Mesothelial cell of epicardium (in vitro differentiated cells): ENCODE measurements around the gene ILF2. TPM values are rescaled to one million over a fixed set of nuclear protein-coding genes. Genes with fewer than 3 reads are reported as not detected.

Experiments
- DNase-seq, 2 experiments: peaks; one replicate each; pipeline ENCODE4 v3.0.0; 2021; ENCODE audit warnings: low spot score in 2 of 2; ENCODE audit not compliant: unreplicated experiment in 2 of 2
- H3K27ac Mint-ChIP-seq: 2 replicates; pipeline ENCODE4 v1.8.0; 2021; ENCODE audit warnings: mixed read lengths
- H3K27me3 Mint-ChIP-seq: 2 replicates; pipeline ENCODE4 v1.8.0; 2021; ENCODE audit warnings: low read depth, mixed read lengths
- H3K36me3 Mint-ChIP-seq: 2 replicates; pipeline ENCODE4 v1.8.0; 2021; ENCODE audit warnings: mixed read lengths
- H3K4me1 Mint-ChIP-seq: 2 replicates; pipeline ENCODE4 v1.8.0; 2021; ENCODE audit warnings: mixed read lengths
- H3K4me3 Mint-ChIP-seq: 2 replicates; pipeline ENCODE4 v1.8.0; 2021; ENCODE audit warnings: mild to moderate bottlenecking, moderate library complexity, mixed read lengths
- H3K9me3 Mint-ChIP-seq: 2 replicates; pipeline ENCODE4 v1.8.0; 2021; ENCODE audit warnings: mixed read lengths
- total RNA-seq: library from RNA; stranded (reverse); gene quantifications from 3 replicates; pipeline ENCODE4 v1.2.1, GENCODE V29; 2021
- TF ChIP-seq, protein P1 (sequence below): fragments of 200-600 bp; sonication (generic); IDR thresholded peaks from one replicate; pipeline ENCODE4 v1.5.0; 2021; ENCODE audit warnings: antibody characterized with exemption; ENCODE audit not compliant: unreplicated experiment

Gene ILF2
- total RNA-seq, 1 donor from 2014 or later = 204 TPM

DNA sequence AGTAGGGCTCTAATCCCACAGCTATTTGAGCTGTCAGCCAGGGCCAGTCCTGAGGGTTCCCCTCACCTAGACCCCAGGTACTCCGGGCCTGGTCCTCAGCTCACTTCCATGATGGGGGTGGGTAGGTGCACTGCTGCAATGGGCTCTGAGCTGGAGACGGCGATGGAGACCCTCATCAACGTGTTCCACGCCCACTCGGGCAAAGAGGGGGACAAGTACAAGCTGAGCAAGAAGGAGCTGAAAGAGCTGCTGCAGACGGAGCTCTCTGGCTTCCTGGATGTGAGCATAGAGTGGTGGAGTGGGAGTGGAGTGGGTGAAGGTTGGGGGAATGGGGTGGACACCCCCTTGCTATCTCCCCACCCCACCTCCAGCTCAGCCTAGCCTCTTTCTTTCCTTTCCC is 40.4 kb downstream of the ILF2 start:
- Mint-ChIP-seq H3K4me3 (no peak overlapping the region), H3K27ac (peak overlapping the region; percentile 56)
- DNase-seq = no peak

DNA sequence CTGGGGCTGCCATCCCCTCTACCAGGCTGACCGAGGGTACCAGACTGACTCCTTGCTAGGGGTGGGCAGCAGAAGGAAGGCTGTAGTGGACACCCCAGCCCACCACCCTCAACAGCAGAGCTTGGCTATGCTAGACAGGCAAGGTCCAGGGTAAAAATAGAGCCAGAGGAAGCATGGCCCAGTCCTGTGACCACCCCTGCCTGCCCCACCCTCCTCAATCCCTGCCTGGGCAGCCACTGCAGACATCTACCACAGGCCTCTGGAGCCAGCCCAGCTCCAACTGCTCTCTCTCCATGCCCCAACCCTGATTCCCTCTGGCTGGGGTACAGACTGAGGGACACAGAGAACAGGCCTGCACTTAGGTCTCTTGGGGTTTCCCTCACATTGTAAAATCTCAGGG is 40.8 kb downstream of the ILF2 start:
- TF ChIP-seq, protein P1, sequence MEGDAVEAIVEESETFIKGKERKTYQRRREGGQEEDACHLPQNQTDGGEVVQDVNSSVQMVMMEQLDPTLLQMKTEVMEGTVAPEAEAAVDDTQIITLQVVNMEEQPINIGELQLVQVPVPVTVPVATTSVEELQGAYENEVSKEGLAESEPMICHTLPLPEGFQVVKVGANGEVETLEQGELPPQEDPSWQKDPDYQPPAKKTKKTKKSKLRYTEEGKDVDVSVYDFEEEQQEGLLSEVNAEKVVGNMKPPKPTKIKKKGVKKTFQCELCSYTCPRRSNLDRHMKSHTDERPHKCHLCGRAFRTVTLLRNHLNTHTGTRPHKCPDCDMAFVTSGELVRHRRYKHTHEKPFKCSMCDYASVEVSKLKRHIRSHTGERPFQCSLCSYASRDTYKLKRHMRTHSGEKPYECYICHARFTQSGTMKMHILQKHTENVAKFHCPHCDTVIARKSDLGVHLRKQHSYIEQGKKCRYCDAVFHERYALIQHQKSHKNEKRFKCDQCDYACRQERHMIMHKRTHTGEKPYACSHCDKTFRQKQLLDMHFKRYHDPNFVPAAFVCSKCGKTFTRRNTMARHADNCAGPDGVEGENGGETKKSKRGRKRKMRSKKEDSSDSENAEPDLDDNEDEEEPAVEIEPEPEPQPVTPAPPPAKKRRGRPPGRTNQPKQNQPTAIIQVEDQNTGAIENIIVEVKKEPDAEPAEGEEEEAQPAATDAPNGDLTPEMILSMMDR = no peak
- peak overlapping the region; percentile 56 for H3K27ac Mint-ChIP-seq
- peaks cover 35% of the 10 kb centered on the region for H3K4me1 Mint-ChIP-seq
- peaks cover 3% of the 10 kb centered on the region for H3K36me3 Mint-ChIP-seq
- H3K4me3 Mint-ChIP-seq = no peak overlapping the region
- H3K9me3 Mint-ChIP-seq = no peaks in the 10 kb centered on the region
- no peaks in the 10 kb centered on the region for H3K27me3 Mint-ChIP-seq
- no peak for DNase-seq

More for the DNA sequence above, 40.4 kb downstream of the ILF2 start:
- Mint-ChIP-seq H3K36me3 (peaks cover 3% of the 10 kb centered on the region), H3K27me3 (no peaks in the 10 kb centered on the region), H3K4me1 (peaks cover 32% of the 10 kb centered on the region), H3K9me3 (no peaks in the 10 kb centered on the region)
- TF ChIP-seq, protein P1 = no peak

DNA sequence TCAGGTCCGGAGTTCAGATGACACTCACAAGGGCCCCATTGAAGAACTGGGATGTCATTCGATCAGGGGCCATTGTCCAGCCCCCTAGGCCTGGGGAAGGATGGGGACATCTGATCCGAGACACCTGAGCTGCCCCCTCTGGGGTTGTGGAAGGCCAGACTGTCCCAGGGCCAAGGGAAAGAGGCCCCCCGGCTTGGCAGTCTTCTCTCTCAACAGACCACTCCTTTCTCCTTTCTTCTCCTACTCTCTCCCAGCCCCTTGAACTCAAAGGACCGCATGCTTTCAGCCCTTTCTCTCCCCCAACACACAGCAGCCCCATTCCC is 41.5 kb downstream of the ILF2 start:
- no peak for DNase-seq
- Mint-ChIP-seq H3K9me3 (no peaks in the 10 kb centered on the region), H3K4me1 (peaks cover 37% of the 10 kb centered on the region), H3K27me3 (no peaks in the 10 kb centered on the region), H3K36me3 (peaks cover 3% of the 10 kb centered on the region), H3K27ac (peak overlapping the region; percentile 82), H3K4me3 (no peak overlapping the region)
- TF ChIP-seq, protein P1 = no peak

DNA sequence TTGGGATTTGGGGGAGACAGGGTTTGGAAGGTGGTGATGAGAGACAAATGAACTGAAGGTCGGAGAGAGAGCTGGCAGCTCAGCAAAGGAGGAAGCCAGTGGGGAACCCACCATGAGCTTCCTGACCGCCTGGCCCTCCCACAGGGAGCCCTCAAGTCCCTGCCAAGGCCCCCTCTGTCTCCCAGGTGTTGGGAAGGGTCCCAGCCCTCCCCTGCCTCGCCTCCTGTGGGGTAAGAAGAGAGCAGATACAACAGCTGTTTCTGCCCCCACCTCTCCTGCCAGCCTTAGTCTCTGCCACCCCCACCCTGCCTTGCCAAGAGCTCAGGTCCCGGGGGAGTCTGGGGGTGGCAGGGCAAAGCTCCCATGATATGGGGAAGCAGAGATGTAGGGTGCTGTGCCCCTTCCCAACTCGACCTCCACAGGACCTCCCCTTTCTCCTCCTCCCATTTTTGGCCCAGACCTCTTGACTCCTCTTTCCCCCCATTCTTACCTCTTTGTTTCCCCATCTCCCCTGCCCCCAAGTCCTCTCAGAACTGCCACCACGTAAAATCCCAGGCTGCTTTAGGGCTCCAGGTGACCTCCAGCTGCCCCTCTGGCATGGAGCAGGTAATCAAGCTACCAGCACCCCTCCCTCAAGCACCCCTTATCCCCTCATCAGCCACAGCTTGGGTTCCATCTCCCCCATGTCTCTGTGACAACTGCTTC is 42.0 kb downstream of the ILF2 start:
- H3K27ac Mint-ChIP-seq = peak overlapping the region; percentile 3
- DNase-seq = no peak
- peaks cover 7% of the 10 kb centered on the region for H3K36me3 Mint-ChIP-seq
- H3K27me3 Mint-ChIP-seq = no peaks in the 10 kb centered on the region
- TF ChIP-seq, protein P1 = no peak
- peaks cover 42% of the 10 kb centered on the region for H3K4me1 Mint-ChIP-seq
- H3K4me3 Mint-ChIP-seq = no peak overlapping the region
- no peaks in the 10 kb centered on the region for H3K9me3 Mint-ChIP-seq

DNA sequence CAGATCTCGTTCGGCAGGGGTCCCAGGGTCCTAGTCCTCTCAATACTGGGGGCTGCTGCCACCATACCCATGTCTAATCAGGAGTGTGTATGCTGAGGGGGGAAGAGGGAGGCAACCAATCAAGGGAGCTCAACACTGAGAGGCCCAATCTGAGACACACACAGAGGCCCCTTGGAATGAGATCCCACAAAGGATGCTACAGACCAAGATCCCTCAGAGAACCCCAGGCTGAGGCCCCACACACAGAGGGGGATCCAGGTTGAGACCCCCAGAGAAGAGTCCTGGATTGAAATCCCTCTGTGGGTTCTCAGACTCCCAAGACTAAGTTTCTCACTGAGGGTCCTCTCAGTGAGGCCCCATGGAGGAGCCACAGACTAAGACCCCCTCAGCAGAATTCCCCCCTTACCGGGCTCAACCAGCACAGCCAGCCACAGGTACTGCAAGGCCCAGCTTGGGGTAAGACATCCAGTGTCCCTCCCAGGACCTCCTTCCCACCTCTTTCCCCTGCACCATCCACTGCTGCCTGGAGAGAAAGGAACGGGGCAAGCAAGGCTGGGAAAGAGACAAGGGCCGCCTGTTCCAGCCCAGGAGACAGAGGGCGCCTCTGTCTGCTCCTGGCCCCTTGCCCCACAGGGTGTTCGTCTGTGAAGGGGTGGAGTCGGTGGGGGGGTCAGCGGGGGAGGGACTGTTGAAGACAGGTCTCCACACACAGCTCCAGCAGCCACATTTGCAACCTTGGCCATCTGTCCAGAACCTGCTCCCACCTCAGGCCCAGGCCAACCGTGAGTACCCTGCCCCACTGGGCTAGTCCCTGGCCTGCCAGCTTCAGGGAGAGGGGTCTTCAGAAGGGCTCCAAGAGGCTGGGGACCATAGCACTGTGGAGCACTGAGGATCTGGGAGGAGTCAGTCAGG is 42.8 kb downstream of the ILF2 start, which contains the start of gene S100A1:
Gene S100A1, plus strand, starts transcription at position 720 of the 912 bp plus-strand sequence. CDS start 2,088 bp downstream, outside the sequence.
- peak within 1 kb of the TSS; percentile 97 for H3K27ac Mint-ChIP-seq
- peaks cover 11% of the 10 kb centered on the region for H3K36me3 Mint-ChIP-seq
- H3K4me3 Mint-ChIP-seq = peak within 1 kb of the TSS; percentile 80
- peaks cover 44% of the 10 kb centered on the region for H3K4me1 Mint-ChIP-seq
- no peaks in the 10 kb centered on the region for H3K9me3 Mint-ChIP-seq
- TF ChIP-seq, protein P1 = peak; percentile 18
- DNase-seq = no peak
- no peaks in the 10 kb centered on the region for H3K27me3 Mint-ChIP-seq
